HEK293 (cell line): Measurements from ENCODE around the gene KRTAP12-1.

Source experiments
- CTCF ChIP-seq: fragments of 450-650 bp; formaldehyde crosslinking; IDR thresholded peaks from 2 replicates; pipeline ENCODE4 v1.5.1; 2016; ENCODE audit warnings: missing biosample characterization, missing genetic modification characterization
- SALL2 ChIP-seq: fragments of 450-650 bp; formaldehyde crosslinking; IDR thresholded peaks from 2 replicates; pipeline ENCODE4 v1.5.0; 2017; ENCODE audit warnings: missing biosample characterization, mild to moderate bottlenecking, missing genetic modification characterization, borderline replicate concordance
- ZNF426 ChIP-seq: fragments of 450-650 bp; formaldehyde crosslinking; IDR thresholded peaks from 2 replicates; pipeline ENCODE4 v1.5.1; 2017; ENCODE audit warnings: missing biosample characterization, missing genetic modification characterization, mild to moderate bottlenecking, inconsistent platforms, moderate library complexity
- ZNF585B ChIP-seq: fragments of 450-650 bp; formaldehyde crosslinking; IDR thresholded peaks from 2 replicates; pipeline ENCODE4 v1.5.1; 2016; ENCODE audit warnings: missing biosample characterization, missing genetic modification characterization

- TF ChIP-seq SALL2 (tag by site-specific recombination) (no peak), CTCF (no peak), ZNF426 (tag by site-specific recombination) (no peak), ZNF585B (no peak)
Measured at GRCh38 chr21:44713846-44714245, 31.9 kb upstream of the KRTAP12-1 start.
